SIG-M5 (cell line): ENCODE measurements around the gene SETD2.
A peak's percentile ranks its signal among the peaks of the same experiment; 100 is the strongest.
"Not testable (repeated sequence)": the region's sequence is repeated elsewhere in the genome, so short reads cannot be mapped to it uniquely, and the experiment has no call there.

Source experiments
- DNase-seq: peaks from one replicate; lab custom pipeline; 2025; lab: John Stamatoyannopoulos, UW

The SETD2 gene

GRCh38 chr3:47098910-47099309 lies 65.0 kb downstream of the SETD2 start:
- no peak for DNase-seq

- no peak for DNase-seq
These were observed 66.0 kb downstream of the SETD2 start for GRCh38 chr3:47097864-47098263.

DNA sequence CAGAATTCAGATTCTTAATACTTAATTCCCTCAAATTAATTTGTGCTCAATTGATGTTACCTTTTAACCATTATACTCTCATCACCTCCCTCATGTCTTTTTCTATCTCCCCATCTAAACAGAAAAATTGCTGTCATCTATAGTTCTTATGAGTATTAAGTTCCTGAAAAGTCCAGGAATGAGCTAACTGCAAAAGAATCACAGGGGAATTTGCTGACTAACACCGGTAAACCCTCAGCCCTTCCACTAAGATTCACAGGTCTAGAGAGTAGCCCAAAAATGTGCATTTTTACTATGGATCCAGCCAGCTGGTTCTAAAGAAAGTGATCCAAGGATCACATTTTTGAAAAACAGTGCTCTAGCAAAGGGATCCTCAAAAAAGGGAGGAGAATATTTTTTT lies 67.0 kb downstream of the SETD2 start:
- no peak for DNase-seq

GRCh38 chr3:47092090-47092489 lies 71.8 kb downstream of the SETD2 start:
- DNase-seq, result no peak

DNA sequence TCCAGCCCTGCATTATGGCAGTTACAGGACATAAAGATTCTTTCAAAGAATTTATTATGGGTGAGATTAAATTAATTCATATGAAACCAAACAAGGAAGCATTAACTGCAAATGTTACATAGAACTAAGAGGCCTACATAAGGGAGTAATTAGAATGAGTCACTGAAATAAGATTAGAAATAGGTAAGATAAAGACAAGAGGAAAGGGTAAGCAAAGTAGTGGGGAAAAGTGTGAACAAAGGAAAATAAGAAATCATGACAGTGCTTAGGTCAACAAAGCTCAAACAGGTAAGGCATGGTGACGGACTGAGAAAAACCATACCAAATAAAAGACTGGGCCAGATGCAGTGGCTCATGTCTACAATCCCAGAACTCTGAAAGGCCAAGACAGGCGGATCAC lies 74.3 kb downstream of the SETD2 start:
- no peak for DNase-seq

- no peak for DNase-seq
These were observed 77.8 kb downstream of the SETD2 start for GRCh38 chr3:47086071-47086470.

- peak; percentile 43 for DNase-seq
These were observed 80.1 kb downstream of the SETD2 start for GRCh38 chr3:47083786-47084185.

- DNase-seq, result peak; percentile 26
These were observed 81.4 kb downstream of the SETD2 start for GRCh38 chr3:47082519-47082918.

DNA sequence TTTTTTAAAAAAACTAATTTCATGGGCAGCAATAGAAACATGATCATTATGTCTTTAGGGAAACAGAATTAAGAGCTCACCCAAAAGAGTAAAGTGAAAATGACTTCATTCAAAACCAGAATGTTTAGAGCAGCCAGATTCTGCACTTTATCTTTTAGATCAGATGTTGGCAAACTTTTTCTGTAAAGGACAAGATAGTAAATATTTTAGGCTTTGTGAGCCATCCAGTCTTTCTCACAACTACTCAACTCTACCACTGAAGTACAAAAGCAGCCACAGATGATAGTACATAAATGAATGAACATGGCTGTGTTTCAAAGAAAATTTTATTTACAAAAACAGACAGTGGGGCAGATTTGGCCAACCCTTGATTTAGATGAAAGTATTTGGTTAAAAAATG lies 84.5 kb downstream of the SETD2 start:
- DNase-seq, result no peak

GRCh38 chr3:47073685-47074084 lies 90.2 kb downstream of the SETD2 start:
- DNase-seq, result no peak

DNA sequence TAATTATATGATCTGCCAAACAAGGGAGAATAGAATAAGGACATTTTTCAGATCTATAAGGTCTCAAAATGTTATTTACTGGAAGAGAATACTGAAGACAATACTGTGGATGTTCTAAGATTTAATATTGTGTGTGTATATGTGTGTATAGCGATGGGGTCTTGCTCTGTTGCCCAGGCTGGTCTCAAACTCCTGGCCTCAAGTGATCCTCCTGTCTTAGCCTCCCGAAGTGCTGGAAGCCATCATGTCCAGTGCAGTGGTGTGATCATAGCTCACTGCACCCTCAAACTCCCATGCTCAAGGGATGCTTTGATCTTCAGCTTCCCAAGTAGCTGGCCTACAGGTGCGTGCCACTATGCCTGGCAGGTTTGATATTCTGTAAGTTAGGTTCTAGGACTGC lies 93.1 kb downstream of the SETD2 start:
- DNase-seq, result no peak

- DNase-seq, result not testable (repeated sequence)
These were observed 97.7 kb downstream of the SETD2 start for GRCh38 chr3:47066259-47066658.

GRCh38 chr3:47065681-47066080 lies 98.2 kb downstream of the SETD2 start:
- no peak for DNase-seq

- DNase-seq, result no peak
These were observed 98.9 kb downstream of the SETD2 start for GRCh38 chr3:47065058-47065457.

- no peak for DNase-seq
These were observed 106.7 kb downstream of the SETD2 start for GRCh38 chr3:47057212-47057671.

DNA sequence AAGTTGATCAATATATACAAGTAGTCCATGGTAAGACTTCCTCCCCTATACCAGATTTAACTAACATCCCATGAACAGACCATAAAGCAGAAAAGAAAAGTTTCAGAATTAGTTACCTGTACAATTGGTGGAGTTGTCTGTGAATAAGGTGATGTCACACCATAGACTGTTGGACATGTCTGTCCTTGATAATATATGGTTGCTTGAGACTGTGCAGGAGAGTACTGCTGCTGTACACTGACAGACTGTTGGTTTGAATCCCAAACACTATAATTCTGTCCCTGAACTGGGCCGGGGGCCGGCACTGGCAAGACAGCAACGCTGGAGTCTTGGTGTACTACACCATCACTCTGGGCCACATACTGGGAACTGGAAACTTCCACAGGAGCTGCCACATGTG lies 107.2 kb downstream of the SETD2 start:
- no peak for DNase-seq

GRCh38 chr3:47054412-47054811 lies 109.5 kb downstream of the SETD2 start:
- no peak for DNase-seq

DNA sequence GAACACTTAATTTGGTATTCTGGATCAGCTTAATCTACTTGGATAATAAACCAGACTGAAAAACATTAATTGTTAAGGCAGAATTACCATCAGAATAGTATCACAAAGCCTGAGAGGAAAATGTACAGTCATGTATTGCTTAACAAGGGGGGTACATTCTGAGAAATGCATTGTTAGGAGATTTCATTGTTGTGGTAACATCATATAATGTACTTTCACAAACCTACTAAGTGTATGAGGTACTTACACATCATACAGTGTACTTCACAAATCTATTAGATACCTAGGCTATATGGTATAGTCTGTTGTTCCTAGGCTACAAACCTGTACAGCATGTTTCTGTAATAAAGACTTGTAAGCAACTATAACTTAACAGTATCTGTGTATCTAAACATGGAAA lies 116.2 kb downstream of the SETD2 start:
- no peak for DNase-seq

DNA sequence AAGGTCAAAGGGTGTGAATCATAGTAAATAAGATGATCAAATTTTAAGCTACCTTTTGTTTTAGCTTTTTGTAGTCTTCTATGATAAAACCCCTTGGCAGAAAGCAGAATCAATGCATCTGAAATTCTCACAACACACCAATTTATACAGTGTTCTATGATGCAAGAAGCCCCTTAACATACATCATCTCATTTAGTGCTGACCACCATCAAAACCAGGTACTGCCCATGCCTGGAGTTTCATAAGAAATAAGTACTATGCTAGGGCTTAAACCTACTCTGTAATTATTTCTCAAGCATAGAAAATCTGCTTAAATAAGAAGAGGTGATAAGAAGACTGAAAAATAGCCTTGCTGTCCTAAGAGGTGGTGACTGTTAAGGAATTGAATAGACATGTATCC lies 116.8 kb downstream of the SETD2 start:
- DNase-seq, result no peak

DNA sequence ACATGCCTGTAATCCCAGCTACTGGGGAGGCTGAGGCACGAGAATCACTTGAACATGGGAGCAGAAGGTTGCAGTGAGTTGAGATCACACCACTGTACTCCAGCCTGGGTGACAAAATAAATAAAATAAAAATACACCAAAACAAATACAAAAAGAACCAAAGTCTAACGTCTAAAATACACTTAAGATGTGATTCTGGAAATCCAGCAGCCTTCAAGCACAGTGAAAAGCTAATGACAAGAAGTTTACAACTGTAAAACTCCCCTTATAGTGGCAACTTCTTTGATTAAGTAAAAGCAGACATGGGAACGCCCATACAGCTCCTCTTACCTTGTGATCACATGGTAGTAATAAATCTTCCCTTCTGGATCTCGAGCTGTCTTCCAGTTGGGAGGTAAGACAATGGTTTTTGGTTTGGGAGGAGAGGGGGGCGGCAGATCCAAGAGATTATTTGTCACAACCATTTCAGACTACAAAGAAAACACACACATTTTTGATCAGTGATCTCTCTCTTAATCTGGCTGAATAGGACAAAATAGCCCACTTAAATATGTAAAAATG lies 121.6 kb downstream of the SETD2 start:
- no peak for DNase-seq

DNA sequence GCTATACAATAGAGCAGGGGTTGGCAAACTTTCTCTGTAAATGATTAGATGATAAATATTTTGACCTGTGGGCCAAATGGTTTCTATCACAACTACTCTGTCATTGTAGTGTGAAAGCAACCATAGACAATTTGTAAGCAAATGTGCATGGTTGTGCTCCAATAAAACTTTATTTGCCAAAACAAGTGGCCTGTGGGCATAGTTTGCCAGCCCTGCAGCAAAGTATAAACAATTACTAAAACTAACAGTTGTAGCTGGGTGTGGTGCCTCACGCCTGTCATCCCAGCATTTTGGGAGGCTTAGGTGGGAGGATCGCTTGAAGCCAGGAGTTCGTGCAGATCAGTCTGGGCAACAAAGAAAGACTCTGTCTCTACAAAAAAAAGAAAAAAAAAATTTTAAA lies 122.8 kb downstream of the SETD2 start:
- no peak for DNase-seq

GRCh38 chr3:47037302-47037701 lies 126.6 kb downstream of the SETD2 start:
- not testable (repeated sequence) for DNase-seq

- DNase-seq, result no peak
These were observed 127.8 kb downstream of the SETD2 start for GRCh38 chr3:47036145-47036544.

- no peak for DNase-seq
These were observed 128.3 kb downstream of the SETD2 start for GRCh38 chr3:47035645-47036044.
